GM23338 (cell line): Measurements from ENCODE around the gene PARVG. TPM values are rescaled to one million over a fixed set of nuclear protein-coding genes. Genes with fewer than 3 reads are reported as not detected.

Source experiments
- ATAC-seq: fragments of 200-7000 bp; cut with Tn5 transposase; 3 replicates; pipeline ENCODE4 v1.9.1; 2020
- DNase-seq: peaks from one replicate; pipeline ENCODE4 v3.0.0-alpha.2; 2015; ENCODE audit warnings: low spot score
- H2AFZ ChIP-seq: fragments of 200-600 bp; sonication (generic); 2 replicates; pipeline ENCODE4 v1.8.0; 2016; ENCODE audit warnings: antibody characterized with exemption, mild to moderate bottlenecking, moderate library complexity
- H3F3A ChIP-seq: fragments of 200-600 bp; sonication (generic); replicated peaks from 2 replicates; pipeline ENCODE4 v1.8.0; 2017; ENCODE audit warnings: antibody characterized with exemption, mixed run types, low read depth
- H3K27ac ChIP-seq: fragments of 200-600 bp; sonication (generic); 2 replicates; pipeline ENCODE4 v1.6.1; 2016; ENCODE audit warnings: low read depth
- H3K27me3 ChIP-seq: fragments of 200-600 bp; sonication (generic); 2 replicates; pipeline ENCODE4 v1.8.0; 2016; ENCODE audit warnings: mild to moderate bottlenecking, mixed run types, moderate library complexity; ENCODE audit not compliant: insufficient read depth
- H3K36me3 ChIP-seq: fragments of 200-600 bp; sonication (generic); 2 replicates; pipeline ENCODE4 v1.8.0; 2016; ENCODE audit warnings: mild to moderate bottlenecking; ENCODE audit not compliant: insufficient read depth
- H3K4me1 ChIP-seq: fragments of 200-600 bp; sonication (generic); 2 replicates; pipeline ENCODE4 v1.8.0; 2016; ENCODE audit warnings: mild to moderate bottlenecking, moderate library complexity; ENCODE audit not compliant: insufficient read depth
- H3K4me2 ChIP-seq: fragments of 200-600 bp; sonication (generic); 2 replicates; pipeline ENCODE4 v1.7.1; 2017; ENCODE audit warnings: mixed run types
- H3K4me3 ChIP-seq: fragments of 200-600 bp; sonication (generic); 2 replicates; pipeline ENCODE4 v1.6.1; 2016; ENCODE audit warnings: mixed run types
- H3K79me2 ChIP-seq: fragments of 200-600 bp; sonication (generic); replicated peaks from 2 replicates; pipeline ENCODE4 v1.8.0; 2017; ENCODE audit warnings: mild to moderate bottlenecking; ENCODE audit not compliant: insufficient read depth
- H3K9me2 ChIP-seq: fragments of 200-600 bp; sonication (generic); 2 replicates; pipeline ENCODE4 v1.8.0; 2017; ENCODE audit not compliant: insufficient read depth
- H4K20me1 ChIP-seq: fragments of 200-600 bp; sonication (generic); replicated peaks from 2 replicates; pipeline ENCODE4 v1.8.0; 2017; ENCODE audit warnings: mild to moderate bottlenecking; ENCODE audit not compliant: insufficient read depth
- H3K27ac Mint-ChIP-seq: 2 replicates; pipeline ENCODE4 v1.8.0; 2020; ENCODE audit warnings: inconsistent platforms, mild to moderate bottlenecking, moderate library complexity, mixed read lengths
- H3K27me3 Mint-ChIP-seq: 3 replicates; pipeline ENCODE4 v1.8.0; 2022; ENCODE audit warnings: low read depth, mild to moderate bottlenecking, moderate library complexity, mixed read lengths, inconsistent platforms; ENCODE audit not compliant: insufficient read depth, poor library complexity
- H3K36me3 Mint-ChIP-seq: 3 replicates; pipeline ENCODE4 v1.8.0; 2021; ENCODE audit warnings: low read depth, mild to moderate bottlenecking, inconsistent platforms, moderate library complexity, mixed read lengths
- H3K4me1 Mint-ChIP-seq: 3 replicates; pipeline ENCODE4 v1.8.0; 2020; ENCODE audit warnings: mild to moderate bottlenecking, inconsistent platforms, mixed read lengths
- H3K4me3 Mint-ChIP-seq: 3 replicates; pipeline ENCODE4 v1.8.0; 2021; ENCODE audit warnings: moderate library complexity, mild to moderate bottlenecking, inconsistent platforms, mixed read lengths
- H3K9me3 Mint-ChIP-seq: 3 replicates; pipeline ENCODE4 v1.8.0; 2020; ENCODE audit warnings: moderate library complexity, mild to moderate bottlenecking, inconsistent platforms, mixed read lengths
- CREB1 ChIP-seq: fragments of 250-450 bp; sonication (Bioruptor Pico); IDR thresholded peaks from 2 replicates; pipeline ENCODE4 v1.5.0; 2020; ENCODE audit warnings: low read depth, mild to moderate bottlenecking, moderate library complexity
- CTCF ChIP-seq, 2 experiments: fragments of 200-600 bp in 1 of 2; sonication (generic) in 1 of 2; conservative IDR thresholded peaks; 2 replicates each; pipeline versions ENCODE4 v1.5.1 to v1.6.1; 2016 to 2017; ENCODE audit warnings: antibody characterized with exemption in 2 of 2, low read depth in 2 of 2, mild to moderate bottlenecking in 2 of 2, moderate library complexity in 1 of 2
- EZH2 ChIP-seq: fragments of 200-600 bp; sonication (generic); IDR thresholded peaks from one replicate; pipeline ENCODE4 v1.8.0; 2017; ENCODE audit warnings: antibody characterized with exemption, mild to moderate bottlenecking, low read depth; ENCODE audit not compliant: unreplicated experiment
- EZH2phosphoT487 ChIP-seq: fragments of 200-600 bp; sonication (generic); IDR thresholded peaks from one replicate; pipeline ENCODE4 v1.8.1; 2018; ENCODE audit warnings: antibody characterized with exemption; ENCODE audit not compliant: unreplicated experiment
- JUNB ChIP-seq: IDR thresholded peaks from one replicate; pipeline ENCODE4 v1.6.1; 2016; ENCODE audit warnings: antibody characterized with exemption; ENCODE audit not compliant: unreplicated experiment
- NANOG ChIP-seq: IDR thresholded peaks from 2 replicates; pipeline ENCODE4 v1.6.1; 2016; ENCODE audit warnings: antibody characterized with exemption, borderline replicate concordance
- POLR2AphosphoS5 ChIP-seq: IDR thresholded peaks from 2 replicates; pipeline ENCODE4 v1.6.1; 2016; ENCODE audit warnings: antibody characterized with exemption, low read depth
- STAT1 ChIP-seq: IDR thresholded peaks from one replicate; pipeline ENCODE4 v1.6.1; 2016; ENCODE audit warnings: antibody characterized with exemption; ENCODE audit not compliant: unreplicated experiment
- ZNF114 ChIP-seq: fragments of 250-450 bp; sonication (Bioruptor Pico); IDR thresholded peaks from 2 replicates; pipeline ENCODE4 v1.5.0; 2020; ENCODE audit warnings: mild to moderate bottlenecking, moderate library complexity
- ZNF331 ChIP-seq: fragments of 250-450 bp; sonication (Bioruptor Pico); IDR thresholded peaks from 2 replicates; pipeline ENCODE4 v1.5.0; 2020; ENCODE audit warnings: low read depth, mild to moderate bottlenecking, moderate library complexity
- ZNF462 ChIP-seq: fragments of 250-450 bp; sonication (Bioruptor Pico); IDR thresholded peaks from 2 replicates; pipeline ENCODE4 v1.5.0; 2020; ENCODE audit warnings: mild to moderate bottlenecking, moderate library complexity
- polyA plus RNA-seq: library from polyadenylated mRNA; unstranded; fragments of >200 nt; fragmentation: Nextera tagmentation; extraction: Ambion mirVana; gene quantifications from 2 replicates; pipeline ENCODE4 v1.2.1, GENCODE V29; 2016
- total RNA-seq: library from RNA; depleted of rRNA; stranded (reverse); fragments of >200 nt; shearing (Covaris generic); gene quantifications from 2 replicates; pipeline ENCODE4 v1.2.3, GENCODE V29; 2014
- TF ChIP-seq, protein P1 (sequence below): IDR thresholded peaks from 2 replicates; pipeline ENCODE4 v1.6.1; 2016; ENCODE audit warnings: antibody characterized with exemption
- TF ChIP-seq, protein P2 (sequence below): IDR thresholded peaks from one replicate; pipeline ENCODE4 v1.6.1; 2018; ENCODE audit warnings: antibody characterized with exemption; ENCODE audit not compliant: unreplicated experiment

Gene PARVG
- total and polyA plus RNA-seq, 2 experiments from 2014 or later: 0.14 to 0.31 TPM

GRCh38 chr22:44172370-44173108 is 8.2 kb upstream of the PARVG start:
- Histone ChIP-seq H3K4me2 (no peak overlapping the region), H3K4me3 (no peak overlapping the region), H3K27me3 (no peaks in the 10 kb centered on the region), H4K20me1 (no peaks in the 10 kb centered on the region), H2AFZ (no peak overlapping the region), H3K27ac (no peak overlapping the region), H3F3A (no peaks in the 10 kb centered on the region), H3K79me2 (no peaks in the 10 kb centered on the region), H3K36me3 (no peaks in the 10 kb centered on the region), H3K4me1 (peaks cover 21% of the 10 kb centered on the region), H3K9me2 (no peaks in the 10 kb centered on the region)
- Mint-ChIP-seq H3K9me3 (no peaks in the 10 kb centered on the region), H3K36me3 (no peaks in the 10 kb centered on the region), H3K4me3 (no peak overlapping the region; the same call in 2 of the 3 replicates), H3K4me1 (peaks cover 32% of the 10 kb centered on the region), H3K27ac (no peak overlapping the region), H3K27me3 (peaks cover 5% of the 10 kb centered on the region)
- peak; percentile 42 for DNase-seq
- TF ChIP-seq EZH2 (no peak), ZNF114 (CRISPR knock-in tag) (no peak), JUNB (no peak), POLR2AphosphoS5 (no peak), ZNF331 (CRISPR knock-in tag) (no peak), NANOG (no peak), CREB1 (CRISPR knock-in tag) (no peak), CTCF (conservative IDR thresholded peaks at IDR 0.05; ENCODE audit: low read depth in 2 of 2) (no peak), EZH2phosphoT487 (no peak), STAT1 (no peak), ZNF462 (CRISPR knock-in tag) (no peak)
- TF ChIP-seq, protein P1, sequence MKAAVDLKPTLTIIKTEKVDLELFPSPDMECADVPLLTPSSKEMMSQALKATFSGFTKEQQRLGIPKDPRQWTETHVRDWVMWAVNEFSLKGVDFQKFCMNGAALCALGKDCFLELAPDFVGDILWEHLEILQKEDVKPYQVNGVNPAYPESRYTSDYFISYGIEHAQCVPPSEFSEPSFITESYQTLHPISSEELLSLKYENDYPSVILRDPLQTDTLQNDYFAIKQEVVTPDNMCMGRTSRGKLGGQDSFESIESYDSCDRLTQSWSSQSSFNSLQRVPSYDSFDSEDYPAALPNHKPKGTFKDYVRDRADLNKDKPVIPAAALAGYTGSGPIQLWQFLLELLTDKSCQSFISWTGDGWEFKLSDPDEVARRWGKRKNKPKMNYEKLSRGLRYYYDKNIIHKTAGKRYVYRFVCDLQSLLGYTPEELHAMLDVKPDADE: no peak
- TF ChIP-seq, protein P2, sequence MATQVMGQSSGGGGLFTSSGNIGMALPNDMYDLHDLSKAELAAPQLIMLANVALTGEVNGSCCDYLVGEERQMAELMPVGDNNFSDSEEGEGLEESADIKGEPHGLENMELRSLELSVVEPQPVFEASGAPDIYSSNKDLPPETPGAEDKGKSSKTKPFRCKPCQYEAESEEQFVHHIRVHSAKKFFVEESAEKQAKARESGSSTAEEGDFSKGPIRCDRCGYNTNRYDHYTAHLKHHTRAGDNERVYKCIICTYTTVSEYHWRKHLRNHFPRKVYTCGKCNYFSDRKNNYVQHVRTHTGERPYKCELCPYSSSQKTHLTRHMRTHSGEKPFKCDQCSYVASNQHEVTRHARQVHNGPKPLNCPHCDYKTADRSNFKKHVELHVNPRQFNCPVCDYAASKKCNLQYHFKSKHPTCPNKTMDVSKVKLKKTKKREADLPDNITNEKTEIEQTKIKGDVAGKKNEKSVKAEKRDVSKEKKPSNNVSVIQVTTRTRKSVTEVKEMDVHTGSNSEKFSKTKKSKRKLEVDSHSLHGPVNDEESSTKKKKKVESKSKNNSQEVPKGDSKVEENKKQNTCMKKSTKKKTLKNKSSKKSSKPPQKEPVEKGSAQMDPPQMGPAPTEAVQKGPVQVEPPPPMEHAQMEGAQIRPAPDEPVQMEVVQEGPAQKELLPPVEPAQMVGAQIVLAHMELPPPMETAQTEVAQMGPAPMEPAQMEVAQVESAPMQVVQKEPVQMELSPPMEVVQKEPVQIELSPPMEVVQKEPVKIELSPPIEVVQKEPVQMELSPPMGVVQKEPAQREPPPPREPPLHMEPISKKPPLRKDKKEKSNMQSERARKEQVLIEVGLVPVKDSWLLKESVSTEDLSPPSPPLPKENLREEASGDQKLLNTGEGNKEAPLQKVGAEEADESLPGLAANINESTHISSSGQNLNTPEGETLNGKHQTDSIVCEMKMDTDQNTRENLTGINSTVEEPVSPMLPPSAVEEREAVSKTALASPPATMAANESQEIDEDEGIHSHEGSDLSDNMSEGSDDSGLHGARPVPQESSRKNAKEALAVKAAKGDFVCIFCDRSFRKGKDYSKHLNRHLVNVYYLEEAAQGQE: no peak
- peak; percentile 84 for ATAC-seq
